ENCODE data around the gene LAMA2.

GRCh38 chr6:129073051-129073450 is 190.1 kb downstream of the LAMA2 start:
- TF ChIP-seq ARNT (IDR thresholded peaks at IDR 0.05), result no peak
- no peak for TF ChIP-seq SUZ12 (IDR thresholded peaks at IDR 0.05)
- TF ChIP-seq SP1 (IDR thresholded peaks at IDR 0.05), result no peak
- TF ChIP-seq BHLHE40 (IDR thresholded peaks at IDR 0.05; ENCODE audit: borderline replicate concordance), result no peak
- TF ChIP-seq ELF4 (IDR thresholded peaks at IDR 0.05), result no peak
- TF ChIP-seq L3MBTL2 (conservative IDR thresholded peaks at IDR 0.05), result no peak
- TF ChIP-seq FOXA1 (IDR thresholded peaks at IDR 0.05), result no peak
- TF ChIP-seq PKNOX1 (IDR thresholded peaks at IDR 0.05), result no peak
